ENCODE data around the gene ATP1B2.
"Not testable (repeated sequence)": the region's sequence is repeated elsewhere in the genome, so short reads cannot be mapped to it uniquely, and the experiment has no call there.

ATP1B2 gene, protein sequence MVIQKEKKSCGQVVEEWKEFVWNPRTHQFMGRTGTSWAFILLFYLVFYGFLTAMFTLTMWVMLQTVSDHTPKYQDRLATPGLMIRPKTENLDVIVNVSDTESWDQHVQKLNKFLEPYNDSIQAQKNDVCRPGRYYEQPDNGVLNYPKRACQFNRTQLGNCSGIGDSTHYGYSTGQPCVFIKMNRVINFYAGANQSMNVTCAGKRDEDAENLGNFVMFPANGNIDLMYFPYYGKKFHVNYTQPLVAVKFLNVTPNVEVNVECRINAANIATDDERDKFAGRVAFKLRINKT

DNA sequence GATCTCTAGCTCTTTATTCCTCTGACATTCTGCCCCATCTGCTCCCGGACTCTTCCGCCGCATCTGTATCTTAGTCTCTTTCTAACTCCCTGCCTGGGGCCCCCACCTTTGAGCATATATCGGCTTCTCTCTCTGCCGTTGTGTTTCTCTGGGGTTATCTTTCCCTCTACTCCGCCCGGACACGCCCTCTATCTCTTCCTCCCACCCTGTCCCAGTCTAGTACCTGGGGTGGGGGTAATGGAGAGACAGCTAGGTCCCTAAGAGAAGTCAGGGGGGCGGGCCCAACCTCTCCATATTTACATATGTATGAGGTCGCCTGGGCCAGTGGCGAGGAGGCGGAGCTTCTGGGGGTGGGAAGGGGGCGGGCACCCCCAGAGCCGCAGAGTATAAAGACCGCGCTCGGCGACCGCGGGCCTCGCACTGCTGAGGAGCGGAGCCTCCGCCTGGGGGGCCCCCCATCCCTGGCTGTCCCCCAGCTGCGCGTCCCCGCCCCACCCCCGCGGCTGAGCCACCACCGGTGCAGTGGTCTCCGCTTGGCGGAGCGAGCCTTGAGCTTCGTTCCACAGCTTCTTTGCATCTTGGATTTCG is at the start of gene ATP1B2:
Gene ATP1B2, plus strand, starts transcription at position 418 of the 588 bp plus-strand sequence. CDS start 593 bp downstream, outside the sequence.
- no peak for DNase-seq

DNA sequence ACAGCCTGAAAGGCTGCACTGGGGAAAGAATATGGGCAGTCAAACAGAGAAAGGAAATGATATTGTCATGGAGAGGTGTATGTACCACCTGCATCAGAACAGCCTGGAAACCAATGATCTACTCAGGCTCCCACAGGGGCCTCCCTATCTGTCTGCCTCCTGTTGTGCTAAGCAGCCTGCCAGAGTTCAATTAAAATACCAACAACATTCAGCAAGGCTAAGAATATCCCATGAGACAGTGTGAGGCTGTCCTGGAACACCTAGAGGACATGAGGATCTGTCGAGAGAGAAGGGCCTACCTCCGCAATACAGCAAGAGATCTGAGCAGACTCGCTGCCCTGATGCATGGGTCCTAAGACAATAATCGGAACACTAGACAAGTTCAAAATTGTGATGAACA is 44.4 kb upstream of the ATP1B2 start:
- DNase-seq: no peak

DNA sequence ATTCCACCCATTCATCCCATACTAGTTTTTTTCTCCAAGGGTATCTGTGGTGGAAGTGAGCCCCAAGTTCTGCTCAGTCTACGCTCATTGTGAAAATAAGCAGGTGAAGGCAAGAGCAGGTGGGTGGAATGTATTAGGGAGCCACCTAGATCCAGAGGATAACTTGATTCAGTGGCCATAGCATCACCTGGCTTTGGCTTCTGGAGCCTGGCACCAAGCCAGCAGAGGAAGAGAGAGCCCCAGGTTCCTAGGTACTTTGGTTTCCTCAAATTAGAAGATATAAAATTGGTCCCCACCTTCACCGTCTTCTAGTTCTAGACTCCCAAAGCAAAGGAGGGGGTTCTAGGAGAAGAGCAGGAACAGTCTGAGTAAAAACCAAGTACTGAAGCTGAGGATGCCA is 40.1 kb upstream of the ATP1B2 start:
- no peak for DNase-seq

DNA sequence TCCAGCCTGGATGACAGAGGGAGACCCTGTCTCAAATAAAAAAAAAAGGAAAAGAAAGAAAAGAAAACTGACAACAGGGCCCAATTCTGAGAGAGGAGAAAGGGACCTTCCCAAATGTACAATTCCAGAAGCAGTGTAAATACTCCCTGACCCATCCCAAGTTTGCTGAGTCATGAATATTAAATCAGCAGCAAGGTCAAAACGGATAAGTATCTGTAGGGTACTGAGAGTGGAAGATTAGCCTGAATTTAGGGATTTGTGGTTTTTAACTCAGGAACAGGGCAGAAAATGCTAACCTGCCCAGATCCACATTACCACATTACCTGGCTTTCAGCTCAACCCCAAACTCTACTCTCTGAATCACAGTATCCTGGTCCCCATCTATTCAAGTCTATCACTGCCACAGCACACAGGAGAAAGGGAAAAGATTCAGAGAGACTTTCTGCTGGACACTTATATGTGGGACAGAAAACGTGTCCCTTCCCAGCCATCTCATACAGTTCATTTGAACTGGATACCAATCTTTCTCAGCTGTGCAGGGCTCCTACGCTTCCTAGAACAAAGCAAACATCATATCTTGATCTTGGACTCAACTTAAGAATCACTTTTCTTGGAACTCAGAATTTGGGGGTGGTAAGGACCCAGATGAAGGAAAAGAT is 39.0 kb upstream of the ATP1B2 start:
- DNase-seq: no peak

DNA sequence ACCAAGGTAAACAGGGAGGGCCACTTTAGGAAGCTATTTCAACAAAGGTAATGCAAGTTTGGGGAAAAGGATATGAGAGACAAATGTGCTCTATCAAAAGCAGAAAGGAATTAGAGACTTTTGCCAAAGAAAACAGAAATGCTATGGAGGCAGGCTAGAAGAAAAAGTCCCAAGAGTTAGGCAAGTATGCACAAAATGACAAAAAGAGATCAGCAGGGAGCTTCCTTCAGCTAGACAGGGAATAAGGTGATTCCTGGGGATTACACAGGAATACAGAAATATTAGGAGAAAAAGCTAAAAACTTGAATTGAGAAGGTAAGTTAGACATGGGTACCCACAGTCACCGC is 38.5 kb upstream of the ATP1B2 start:
- DNase-seq: no peak

DNA sequence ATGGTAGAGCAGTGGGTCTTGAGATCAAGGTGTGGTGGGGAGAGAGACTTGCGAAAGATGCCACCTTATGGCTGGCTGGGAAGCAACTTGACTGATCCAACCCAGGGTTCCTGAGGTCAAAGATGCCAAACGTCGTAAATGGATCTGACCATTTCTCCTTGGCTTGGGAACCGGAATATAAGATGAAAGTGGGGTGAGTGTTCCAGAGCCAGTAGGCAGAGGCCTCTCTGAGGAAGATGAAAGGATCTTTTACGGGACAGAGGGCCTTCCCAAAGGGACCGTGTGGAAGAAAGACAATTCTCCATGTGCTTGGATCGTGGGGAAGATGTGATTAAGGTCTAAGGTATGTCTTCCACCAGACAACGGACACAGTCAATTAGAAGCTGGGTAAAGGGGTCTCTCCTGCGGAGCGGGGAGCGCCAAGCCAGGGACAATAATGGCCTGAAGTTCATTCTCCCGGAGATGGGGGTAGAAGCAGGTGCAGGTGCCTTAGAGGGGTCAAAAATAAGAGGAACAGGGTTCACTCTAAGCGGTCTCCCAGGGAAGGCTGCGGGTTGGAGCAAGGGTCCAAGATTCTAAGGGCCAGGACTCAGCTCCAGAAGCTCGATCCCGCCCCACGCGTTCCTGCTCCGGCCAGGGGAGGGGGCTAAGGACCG is 36.8 kb upstream of the ATP1B2 start:
- DNase-seq: no peak

DNA sequence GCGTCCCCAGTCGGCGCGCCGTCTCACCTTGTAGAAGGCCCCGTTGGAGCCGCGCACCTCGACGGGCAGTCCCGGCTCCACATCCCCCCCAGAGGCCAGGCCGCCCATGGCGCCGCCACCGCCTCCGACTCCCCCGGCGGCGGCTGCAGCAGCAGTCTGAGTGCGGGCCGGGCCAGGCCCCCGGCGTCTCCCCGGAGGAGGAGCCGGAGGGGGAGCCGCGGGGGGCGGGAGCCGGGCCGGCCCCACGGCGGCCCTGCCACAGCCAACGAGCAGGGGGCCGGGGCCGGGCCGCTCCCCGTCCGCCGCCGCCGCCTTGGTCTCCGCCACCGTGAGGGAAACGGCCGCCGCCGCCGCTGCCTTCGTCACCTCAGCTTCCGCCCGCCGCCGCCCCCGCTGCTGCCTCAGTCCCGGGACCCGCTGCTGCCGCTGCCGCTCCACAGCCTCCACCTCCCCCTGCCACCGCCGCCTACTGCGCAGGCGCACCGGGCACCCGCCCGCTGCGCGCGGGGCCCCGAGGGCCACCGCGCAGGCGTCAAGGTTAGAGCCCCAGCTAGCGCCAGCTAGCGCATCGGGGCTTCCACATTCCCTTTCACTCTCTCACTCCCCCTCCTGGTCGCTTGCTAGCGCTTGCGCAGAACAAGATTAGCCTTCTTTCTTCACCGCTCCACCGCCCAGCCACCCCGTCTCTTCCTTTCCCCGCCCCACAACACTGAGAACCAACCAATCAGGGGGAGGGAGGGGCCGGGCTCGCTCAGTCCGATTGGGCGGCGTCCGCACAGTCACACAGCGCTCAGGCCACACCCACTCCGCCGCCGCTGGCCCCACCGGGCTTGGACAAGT is 36.1 kb upstream of the ATP1B2 start, which contains the start of gene FXR2:
Gene FXR2, minus strand, starts transcription at position 473 of the 840 bp plus-strand sequence. Its CDS starts 365 bp downstream, at position 108.
- DNase-seq: peak; percentile 97

DNA sequence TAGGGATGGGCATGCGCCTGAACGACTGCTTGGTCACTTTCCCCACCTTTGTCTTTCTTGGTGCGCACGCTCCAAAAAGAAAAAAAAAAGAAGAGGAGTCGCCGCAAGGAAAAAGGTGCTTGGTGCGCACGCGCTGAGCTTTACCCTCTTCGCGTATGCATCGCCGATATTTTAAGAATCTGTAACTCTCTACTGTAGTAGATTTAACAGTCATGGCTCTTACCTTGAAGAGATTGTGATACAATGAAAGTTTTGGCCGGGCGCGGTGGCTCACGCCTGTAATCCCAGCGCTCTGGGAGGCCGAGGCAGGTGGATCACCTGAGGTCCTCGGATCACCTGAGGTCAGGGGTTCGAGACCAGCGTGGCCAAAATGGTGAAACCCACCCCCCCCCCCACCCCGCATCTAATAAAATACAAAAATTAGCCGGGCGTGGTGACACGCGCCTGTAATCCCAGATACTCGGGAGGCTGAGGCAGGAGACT is 35.4 kb upstream of the ATP1B2 start:
- DNase-seq: no peak

DNA sequence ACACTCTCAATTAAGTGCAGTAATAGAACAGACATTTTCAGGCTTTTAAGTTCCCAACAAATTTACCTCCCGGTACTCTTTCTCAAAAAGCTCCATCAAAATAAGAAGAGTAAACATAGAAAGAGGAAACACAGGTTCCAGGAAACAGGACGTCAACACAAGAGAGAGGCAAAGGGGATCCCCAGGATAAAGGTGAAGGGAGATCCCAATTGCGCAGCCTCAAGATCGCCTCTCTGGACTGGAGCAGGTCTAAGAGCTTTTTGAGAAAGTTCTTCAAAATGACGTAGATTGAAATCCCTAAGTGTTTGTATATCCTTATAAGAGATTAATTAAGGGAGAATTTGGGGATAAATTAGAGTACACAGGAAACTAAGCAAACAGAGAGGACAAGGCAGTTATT is 32.1 kb upstream of the ATP1B2 start:
- DNase-seq: no peak

DNA sequence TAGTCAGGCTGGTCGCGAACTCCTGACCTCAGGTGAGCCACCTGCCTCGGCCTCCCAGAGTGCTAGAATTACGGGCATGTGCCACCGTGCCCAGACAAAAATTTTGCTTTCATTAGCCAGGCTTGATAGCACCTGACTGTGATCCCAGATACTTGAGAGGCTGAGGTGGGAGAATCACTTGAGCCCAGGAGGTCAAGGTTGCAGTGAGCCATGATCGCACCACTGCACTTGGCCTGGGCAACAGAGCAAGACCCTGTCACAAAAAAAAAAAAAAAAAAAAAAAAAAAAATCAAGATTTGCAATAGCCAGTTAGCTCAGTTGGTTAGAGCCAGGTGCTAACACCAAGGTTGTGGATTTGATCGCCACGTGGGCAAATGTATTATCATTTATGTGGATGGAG is 29.9 kb upstream of the ATP1B2 start:
- DNase-seq: no peak

DNA sequence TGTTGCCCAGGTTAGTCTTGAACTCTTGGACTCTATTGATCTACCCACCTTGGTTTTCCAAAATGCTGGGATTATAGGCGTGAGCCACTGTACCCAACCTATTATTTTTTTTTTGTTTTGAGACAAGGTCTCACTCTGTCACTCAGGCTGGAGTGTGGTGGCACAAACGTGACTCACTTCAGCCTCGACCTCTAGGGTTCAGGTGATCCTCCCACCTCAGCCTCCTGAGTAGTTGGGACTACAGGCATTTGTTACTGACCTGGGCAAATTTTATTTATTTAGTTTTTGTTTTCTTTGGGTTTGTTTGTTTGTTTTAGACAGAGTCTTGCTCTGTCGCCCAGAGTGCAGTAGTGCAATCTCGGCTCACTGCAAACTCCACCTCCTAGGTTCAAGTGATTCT is 27.1 kb upstream of the ATP1B2 start:
- no peak for DNase-seq

DNA sequence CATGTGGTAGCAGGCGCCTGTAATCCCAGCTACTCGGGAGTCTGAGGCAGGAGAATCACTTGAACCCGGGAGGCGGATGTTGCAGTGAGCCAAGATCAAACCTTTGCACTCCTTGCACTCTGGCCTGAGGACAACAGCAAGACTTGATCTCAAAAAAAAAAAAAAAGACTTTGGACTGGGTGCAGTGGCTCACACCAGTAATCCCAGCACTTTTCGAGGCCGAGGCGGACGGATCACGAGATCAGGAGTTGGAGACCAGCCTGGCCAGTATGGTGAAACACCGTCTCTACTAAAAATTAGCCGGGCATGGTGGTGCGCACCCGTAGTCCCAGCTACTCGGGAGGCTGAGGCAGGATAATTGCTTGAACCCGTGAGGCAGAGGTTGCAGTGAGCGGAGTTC is 25.0 kb upstream of the ATP1B2 start:
- DNase-seq: not testable (repeated sequence)

DNA sequence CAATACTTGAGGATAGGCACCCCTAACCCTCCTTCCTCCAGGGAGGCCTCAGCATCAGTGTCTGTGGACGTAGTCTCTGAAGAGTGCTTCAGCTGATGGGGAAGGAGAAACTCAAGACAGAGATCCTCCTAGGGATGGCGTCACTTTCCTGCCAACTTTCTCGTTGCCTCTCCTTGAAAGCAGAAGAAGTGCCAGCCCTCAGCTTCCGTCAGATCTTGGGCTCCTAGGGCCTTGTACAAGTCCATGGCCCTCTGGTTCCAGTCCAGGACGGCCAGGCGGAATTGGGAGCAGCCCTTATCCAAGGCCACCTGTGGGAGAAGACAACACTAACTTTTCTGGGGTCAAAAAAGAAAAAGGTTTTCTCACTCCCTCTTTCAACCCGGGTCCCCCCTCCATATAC is 24.4 kb upstream of the ATP1B2 start:
- DNase-seq: no peak

DNA sequence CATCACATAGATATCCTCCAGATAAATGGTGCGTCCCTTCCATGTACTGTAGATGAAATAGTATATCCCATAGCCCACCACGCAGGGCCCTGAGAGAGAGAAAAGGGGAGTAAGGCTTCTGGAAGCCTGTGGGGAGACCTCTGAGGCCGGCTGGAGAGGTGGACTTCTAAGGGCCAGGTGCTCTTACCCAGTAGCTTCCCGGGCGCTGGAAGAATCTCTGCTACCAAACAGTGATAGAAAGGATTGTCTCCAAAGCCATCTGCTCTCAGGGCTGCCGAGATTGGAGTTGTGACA is 23.8 kb upstream of the ATP1B2 start:
- DNase-seq: no peak

DNA sequence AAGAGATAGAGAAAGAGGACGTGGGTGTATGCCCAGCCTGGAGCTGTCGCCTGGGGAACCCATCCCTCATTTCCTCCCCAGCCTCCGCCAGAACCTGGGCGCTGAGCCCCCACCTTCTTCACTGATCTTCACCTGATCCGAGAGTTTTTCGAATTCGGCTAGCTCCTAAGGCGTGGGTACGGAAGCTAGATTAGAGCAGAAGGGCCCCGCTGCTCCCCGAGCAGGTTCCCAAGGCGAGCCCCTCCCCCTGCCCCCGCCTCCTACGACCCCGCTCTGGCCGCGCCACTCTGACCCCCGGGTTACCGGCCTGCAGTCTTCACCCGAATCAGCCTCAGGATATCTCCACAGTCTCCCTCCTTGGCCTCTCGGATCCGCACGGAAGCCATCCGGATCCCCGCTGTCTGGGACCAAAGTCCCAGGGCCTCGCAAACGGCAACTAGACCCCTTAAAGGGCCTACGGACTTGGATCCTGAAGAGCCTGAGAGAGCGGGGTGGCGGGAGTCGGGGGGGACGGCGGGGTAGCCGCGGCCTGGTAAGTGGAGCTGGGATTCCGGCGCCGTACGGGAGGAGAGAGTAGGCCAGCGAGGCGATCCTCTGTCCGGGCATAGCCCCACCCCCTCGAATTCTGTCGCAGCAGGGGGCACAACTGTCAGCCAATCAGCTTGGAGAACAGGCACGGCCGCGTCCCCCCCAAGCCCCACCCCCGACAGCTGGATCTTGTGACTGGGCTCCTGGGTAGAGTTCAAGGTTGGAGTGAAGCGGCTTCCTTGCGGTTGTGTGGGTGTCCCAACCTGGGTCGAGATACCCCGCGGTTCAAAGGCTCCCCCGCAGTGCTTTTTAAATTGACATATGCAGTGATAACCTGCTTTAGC is 23.2 kb upstream of the ATP1B2 start, which contains the start of gene SAT2:
Gene SAT2, minus strand, starts transcription at position 572 of the 872 bp plus-strand sequence. Its CDS starts 186 bp downstream, at position 386.
- peak; percentile 30 for DNase-seq

DNA sequence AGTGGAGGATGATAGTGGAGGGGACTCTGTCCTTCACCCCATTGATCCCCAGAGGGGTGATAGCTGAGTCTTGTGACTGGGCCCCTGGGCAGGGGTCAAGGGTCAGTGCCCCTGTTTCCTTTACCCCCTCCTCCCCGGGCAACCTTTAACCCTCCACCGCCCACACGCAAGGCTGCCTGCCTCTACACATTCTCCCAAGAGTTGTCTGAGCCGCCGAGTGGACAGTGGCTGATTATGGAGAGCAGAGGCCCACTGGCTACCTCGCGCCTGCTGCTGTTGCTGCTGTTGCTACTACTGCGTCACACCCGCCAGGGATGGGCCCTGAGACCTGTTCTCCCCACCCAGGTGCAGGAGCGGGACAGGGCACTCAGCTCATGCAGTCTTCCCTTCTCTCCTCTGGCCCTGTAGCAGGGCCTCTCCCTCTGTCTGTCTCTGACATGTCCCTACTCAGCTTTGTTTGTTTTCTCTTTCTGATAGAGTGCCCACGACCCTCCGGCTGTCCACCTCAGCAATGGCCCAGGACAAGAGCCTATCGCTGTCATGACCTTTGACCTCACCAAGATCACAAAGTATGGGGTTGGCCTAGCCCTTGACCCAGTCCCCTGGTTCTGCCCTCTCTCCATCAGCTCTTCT is 20.7 kb upstream of the ATP1B2 start, which contains the start of gene SHBG:
Gene SHBG, plus strand, starts transcription at position 197 of the 633 bp plus-strand sequence. Its CDS starts 38 bp downstream, at position 235.
- DNase-seq: no peak

DNA sequence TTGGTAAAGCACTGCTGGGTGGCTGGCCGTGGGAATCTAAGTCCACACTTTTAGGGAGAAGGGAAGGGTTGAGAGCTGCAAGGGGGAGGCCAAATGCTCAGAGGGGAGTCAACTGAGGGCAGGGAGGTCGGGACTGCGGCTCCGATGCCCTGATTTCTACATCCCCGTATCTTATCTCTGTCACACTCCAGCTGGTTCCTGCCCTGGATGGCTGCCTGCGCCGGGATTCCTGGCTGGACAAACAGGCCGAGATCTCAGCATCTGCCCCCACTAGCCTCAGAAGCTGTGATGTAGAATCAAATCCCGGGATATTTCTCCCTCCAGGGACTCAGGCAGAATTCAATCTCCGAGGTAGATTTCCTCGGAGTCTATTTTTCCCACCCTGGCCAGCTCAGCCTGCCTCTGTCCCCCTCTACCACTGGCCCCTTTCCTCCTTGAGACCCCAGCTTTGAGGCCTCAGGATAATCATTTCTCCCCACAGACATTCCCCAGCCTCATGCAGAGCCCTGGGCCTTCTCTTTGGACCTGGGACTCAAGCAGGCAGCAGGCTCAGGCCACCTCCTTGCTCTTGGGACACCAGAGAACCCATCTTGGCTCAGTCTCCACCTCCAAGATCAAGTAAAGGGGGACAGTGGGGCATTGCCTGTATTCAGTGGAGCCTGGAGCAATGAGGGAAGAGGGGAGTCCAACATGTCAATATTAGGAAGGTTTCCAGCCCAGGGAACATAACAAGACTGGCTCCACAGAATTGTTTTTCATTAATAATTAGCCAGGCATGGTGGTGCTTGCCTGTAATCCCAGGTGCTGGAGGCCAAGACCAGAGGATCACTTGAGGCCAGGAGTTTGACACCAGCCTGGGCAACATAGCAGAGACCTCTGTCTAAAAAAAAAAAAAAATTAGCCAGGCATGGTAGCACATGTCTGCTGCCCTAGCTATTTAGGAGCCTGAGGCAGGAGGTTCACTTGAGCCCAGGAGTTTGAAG is 19.0 kb upstream of the ATP1B2 start:
- no peak for DNase-seq

DNA sequence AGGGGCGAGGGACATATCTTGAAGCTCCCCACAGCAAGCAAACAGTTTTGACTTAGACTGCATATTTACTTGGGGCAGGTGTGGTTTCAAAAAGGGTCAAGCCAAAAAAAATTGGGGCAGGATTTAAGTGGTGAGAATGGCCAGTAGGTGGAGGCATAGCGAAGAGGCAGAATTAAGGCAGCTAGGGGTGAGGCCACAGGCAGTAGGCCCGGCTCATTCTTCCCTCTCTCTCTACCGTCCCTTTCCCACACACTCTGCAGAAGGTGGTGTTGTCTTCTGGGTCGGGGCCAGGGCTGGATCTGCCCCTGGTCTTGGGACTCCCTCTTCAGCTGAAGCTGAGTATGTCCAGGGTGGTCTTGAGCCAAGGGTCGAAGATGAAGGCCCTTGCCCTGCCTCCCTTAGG is 18.2 kb upstream of the ATP1B2 start:
- DNase-seq: no peak

DNA sequence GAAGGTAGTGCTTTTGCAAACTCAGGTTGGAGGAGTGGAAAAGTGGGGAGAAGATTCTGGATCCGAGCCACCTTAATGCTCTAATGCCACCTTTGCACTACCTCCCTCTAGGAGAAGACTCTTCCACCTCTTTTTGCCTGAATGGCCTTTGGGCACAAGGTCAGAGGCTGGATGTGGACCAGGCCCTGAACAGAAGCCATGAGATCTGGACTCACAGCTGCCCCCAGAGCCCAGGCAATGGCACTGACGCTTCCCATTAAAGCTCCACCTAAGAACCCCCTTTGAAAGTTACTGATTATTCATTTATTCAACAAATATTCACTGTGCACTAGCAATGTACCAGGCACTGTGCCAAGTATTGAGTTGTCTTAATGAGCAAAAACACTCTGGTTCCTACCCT is 17.6 kb upstream of the ATP1B2 start:
- DNase-seq: no peak

DNA sequence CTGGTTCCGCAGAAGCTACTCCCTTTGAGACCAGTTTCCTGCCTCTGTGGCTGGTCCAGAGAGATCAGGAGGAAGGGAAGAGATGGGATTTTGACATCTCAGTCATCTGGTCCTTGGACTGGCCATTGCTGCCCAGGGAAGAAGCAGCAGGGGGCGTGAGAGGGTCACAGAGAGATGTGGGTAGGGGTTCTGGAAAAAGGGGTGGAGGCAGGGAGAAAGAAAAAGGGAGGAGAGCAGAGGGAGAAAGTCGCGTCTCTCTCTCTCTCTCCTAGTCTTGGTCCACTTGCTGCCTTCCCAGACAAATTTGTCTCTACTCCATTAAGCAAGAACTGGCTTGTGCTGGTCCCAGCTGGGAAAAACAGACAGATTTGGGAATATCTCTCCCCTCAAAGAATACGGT is 16.3 kb upstream of the ATP1B2 start:
- DNase-seq: no peak

All from NCI-H1436 treated with DMSO at 0.1 percent for 48 hours (cell line).